RWPE1 (cell line): ENCODE results near the gene KRTAP10-8.
A peak's percentile ranks its signal among the peaks of the same experiment; 100 is the strongest.

Experiments used
- CTCF ChIA-PET: fragments of 350-600 bp; sonication (Branson Sonifier 250); formaldehyde crosslinking; extraction: SDS; loops from one replicate; lab custom pipeline; 2021; lab: Yijun Ruan, JAX
- POLR2A ChIA-PET: fragments of 400-600 bp; formaldehyde crosslinking; extraction: SDS; loops from one replicate; lab custom pipeline; 2020; ENCODE audit warnings: antibody characterized with exemption; ENCODE audit not compliant: low non-redundant PET; lab: Yijun Ruan, JAX
- DNase-seq: peaks from one replicate; pipeline ENCODE4 v3.0.0; 2012; ENCODE audit warnings: low spot score
- H3K27ac ChIP-seq: fragments of 450-650 bp; 2 replicates; pipeline ENCODE4 v1.5.1; 2017
- TF ChIP-seq, protein P1 (sequence below): fragments of 450-650 bp; conservative IDR thresholded peaks from 2 replicates; pipeline ENCODE4 v1.5.1; 2017; ENCODE audit warnings: low read depth, mild to moderate bottlenecking

The KRTAP10-8 gene

DNA sequence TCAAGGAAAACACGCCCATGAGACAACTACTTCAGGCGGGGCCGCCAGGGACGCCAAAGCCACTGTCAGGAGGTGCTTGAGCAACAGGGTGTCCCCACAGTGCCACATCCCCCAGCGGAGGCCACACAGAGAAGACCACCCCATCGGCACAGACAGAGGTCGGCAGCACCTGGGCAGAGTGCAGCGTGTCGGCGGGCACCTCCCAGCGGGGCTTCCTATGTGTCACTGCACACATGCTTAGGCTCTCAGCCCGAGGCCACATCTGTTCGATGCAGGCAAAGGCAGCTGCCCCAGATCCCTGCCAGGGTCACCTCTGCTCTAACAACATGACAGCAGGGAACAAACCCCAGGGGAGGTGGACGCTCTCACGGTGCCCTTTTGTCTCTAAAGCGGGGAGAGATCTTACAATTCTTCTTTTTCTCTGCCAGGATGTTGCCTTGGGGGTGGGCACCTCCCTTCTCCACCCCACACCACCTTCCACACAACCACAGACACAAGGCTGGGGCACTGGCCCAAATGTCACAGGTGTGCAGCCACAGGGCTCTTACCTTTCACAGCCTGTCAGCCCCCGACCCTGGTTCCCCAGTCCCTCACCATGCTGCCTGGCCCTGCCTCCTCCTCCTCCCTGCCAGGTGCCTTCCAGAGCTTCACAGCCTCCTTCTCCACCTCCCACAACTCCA lies 4.2 kb downstream of the KRTAP10-8 start:
- CTCF ChIA-PET: interaction anchor here (0.6 kb wide), 1 partner anchor 33 kb away, joined by 3 read pairs; no protein-coding TSS in a partner anchor
- TF ChIP-seq, protein P1, sequence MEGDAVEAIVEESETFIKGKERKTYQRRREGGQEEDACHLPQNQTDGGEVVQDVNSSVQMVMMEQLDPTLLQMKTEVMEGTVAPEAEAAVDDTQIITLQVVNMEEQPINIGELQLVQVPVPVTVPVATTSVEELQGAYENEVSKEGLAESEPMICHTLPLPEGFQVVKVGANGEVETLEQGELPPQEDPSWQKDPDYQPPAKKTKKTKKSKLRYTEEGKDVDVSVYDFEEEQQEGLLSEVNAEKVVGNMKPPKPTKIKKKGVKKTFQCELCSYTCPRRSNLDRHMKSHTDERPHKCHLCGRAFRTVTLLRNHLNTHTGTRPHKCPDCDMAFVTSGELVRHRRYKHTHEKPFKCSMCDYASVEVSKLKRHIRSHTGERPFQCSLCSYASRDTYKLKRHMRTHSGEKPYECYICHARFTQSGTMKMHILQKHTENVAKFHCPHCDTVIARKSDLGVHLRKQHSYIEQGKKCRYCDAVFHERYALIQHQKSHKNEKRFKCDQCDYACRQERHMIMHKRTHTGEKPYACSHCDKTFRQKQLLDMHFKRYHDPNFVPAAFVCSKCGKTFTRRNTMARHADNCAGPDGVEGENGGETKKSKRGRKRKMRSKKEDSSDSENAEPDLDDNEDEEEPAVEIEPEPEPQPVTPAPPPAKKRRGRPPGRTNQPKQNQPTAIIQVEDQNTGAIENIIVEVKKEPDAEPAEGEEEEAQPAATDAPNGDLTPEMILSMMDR: no peak
- POLR2A ChIA-PET: no interaction called here
- DNase-seq: no peak
- H3K27ac ChIP-seq: no peak overlapping the region

DNA sequence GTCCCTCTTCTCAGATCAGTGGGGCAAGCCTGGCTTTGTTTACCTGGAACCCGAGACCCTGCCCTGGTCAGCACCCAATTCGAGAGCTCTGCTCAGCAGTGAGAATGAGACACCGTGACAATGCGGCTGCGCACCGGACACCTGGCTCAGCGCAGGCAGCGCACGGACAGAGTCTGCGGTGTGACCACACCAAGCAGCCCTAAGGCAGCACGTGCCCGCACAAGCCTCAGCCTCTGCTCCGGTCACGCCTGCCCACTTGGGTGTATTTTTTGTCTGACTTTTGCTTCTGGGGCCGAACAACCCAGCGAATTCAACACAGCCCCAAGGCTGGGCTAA lies 4.7 kb downstream of the KRTAP10-8 start:
- ChIA-PET CTCF (no interaction called here), POLR2A (no interaction called here)

DNA sequence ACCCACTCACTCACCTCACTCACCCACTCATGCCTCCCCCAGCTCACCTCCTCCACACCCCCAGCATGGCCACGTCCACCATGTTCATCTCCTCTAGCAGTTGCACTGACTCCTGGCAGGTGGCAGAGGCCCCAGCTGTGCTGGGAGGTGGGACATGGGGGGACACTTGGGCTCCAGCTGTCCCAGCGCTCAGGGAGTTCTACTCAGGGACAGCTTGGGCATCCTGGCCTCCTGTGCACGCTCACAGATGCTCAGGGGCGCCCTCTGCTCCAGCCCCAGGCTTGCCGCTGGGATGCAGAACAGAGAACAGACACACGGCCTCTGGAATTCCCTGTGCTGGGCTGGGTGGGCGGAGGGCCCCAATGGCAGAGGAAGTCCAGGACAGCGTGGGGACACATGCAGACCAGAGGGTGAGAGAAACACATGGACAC lies 5.2 kb downstream of the KRTAP10-8 start:
- TF ChIP-seq, protein P1: no peak
- H3K27ac ChIP-seq: no peak overlapping the region
- DNase-seq: no peak
- ChIA-PET POLR2A (no interaction called here), CTCF (interaction anchor here (0.6 to 0.7 kb wide), 2 partner anchors 26 to 908 kb away, joined by 3 to 7 read pairs; no protein-coding TSS in a partner anchor)

More for the DNA sequence above, 4.7 kb downstream of the KRTAP10-8 start:
- DNase-seq: peak; percentile 9
- TF ChIP-seq, protein P1: no peak
- no peak overlapping the region for H3K27ac ChIP-seq

DNA sequence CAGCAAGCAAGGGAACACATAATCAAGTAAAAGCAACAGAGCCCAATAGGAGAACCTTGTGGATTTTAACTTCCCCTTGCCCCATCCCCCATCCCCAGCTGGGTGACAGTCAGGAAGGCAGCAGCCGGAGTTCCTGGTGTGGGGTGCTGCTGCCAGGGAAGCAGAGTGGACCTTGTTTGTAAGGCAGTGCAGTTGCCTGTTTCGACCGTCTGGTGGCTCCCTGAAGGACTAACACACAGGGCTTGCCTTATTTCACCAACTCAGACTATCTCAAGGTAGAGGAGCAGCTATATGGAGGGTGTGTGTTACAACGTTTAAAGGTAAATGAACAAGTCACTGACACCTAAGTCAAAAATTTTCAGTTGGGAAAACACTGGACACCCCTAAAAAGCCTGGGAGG lies 6.6 kb downstream of the KRTAP10-8 start:
- no peak overlapping the region for H3K27ac ChIP-seq
- TF ChIP-seq, protein P1: no peak
- no peak for DNase-seq
- CTCF ChIA-PET: interaction anchor here (0.6 to 1.0 kb wide), 2 partner anchors 21 to 175 kb away, joined by 4 to 10 read pairs; no protein-coding TSS in a partner anchor
- POLR2A ChIA-PET: no interaction called here

DNA sequence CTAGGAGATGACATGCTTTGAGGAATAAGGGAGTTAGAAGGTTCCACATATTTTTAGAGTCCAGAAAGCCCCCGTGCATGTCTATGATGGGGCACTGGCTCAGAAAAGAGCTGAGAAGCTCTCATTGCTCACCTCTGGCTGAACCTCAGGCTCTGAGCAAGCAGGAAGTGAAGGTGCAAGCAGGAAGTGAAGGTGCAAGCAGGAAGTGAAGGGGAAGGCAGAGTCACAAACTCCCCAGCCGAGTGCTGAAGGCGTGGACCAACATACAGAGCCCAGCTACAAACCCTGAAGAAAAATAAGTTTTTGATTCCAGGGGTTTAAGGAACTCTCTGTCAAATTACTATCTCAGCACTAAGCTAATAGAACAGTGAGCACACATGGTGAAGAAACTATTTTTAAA lies 7.0 kb downstream of the KRTAP10-8 start:
- TF ChIP-seq, protein P1: no peak
- DNase-seq: no peak
- no peak overlapping the region for H3K27ac ChIP-seq
- ChIA-PET CTCF (interaction anchor here (1.0 kb wide), 1 partner anchor 174 kb away, joined by 4 read pairs; no protein-coding TSS in a partner anchor), POLR2A (no interaction called here)

DNA sequence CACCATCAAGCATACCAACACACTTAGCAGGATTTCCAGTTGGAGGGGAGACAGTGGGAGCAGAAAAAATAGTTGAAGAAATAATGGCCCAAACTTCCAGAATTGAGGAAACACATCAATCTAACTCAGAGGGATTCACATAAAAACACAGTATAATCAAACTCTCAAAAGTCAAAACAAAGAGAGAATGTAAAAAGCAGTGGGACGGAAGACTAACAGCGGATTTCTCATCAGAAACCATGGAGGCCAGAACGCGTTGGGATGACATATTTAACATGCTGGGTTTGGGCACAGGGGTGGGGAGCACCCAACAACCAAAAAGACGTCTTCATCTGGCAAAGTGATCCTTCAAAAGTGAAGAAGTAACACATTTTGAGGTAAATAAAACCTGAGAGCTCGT lies 8.0 kb downstream of the KRTAP10-8 start:
- TF ChIP-seq, protein P1: no peak
- H3K27ac ChIP-seq: no peak overlapping the region
- POLR2A ChIA-PET: no interaction called here
- DNase-seq: no peak
- CTCF ChIA-PET: no interaction called here
